ENCODE data around the gene SBNO2. TPM values are rescaled to one million over a fixed set of nuclear protein-coding genes. Genes with fewer than 3 reads are reported as not detected.
A peak's percentile ranks its signal among the peaks of the same experiment; 100 is the strongest.

The SBNO2 gene
- polyA plus RNA-seq, 1 donor = 18.5 TPM

DNA sequence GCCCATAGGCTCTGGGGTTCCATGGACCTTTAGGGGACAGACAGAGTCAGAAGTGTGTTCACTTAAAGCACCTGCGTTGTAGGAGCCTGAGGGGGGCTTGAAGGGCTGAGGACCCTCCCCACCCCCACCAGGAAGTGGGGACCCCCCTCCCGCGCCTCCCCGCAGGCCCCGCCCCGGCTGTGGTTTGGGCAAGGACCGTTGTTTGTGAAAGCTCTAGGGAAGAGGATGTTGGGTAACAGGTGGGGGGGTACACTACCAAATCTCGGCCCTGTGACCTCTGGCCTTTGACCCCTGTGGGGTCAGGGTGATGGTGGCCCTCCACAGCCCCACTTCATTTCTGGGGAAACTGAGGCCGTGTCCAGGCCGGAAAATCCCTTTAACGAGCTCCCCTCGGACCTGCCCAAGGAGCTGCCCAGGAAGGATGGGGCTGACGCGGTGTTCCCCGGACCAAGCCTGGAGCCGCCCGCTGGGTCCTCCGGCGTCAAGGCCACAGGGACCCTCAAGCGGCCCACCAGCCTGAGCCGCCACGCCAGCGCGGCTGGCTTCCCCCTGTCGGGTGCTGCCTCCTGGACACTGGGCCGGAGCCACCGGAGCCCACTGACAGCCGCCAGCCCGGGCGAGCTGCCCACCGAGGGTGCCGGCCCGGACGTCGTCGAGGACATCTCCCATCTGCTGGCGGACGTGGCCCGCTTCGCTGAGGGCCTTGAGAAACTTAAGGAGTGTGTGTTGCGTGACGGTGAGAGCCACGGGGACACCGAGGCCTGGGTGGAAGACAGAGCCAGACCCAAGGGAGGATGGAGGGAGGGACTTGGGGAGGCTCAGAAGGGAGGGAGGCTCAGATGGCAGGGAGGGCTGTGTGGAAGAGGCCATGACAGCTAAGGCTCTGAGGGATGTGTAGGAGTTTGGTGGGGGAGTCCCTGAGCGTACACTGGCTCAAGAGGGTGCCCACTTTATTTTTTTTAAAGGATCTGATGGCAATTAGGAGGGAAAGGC lies 105.8 kb downstream of the SBNO2 start:
- no peak for DNase-seq

DNA sequence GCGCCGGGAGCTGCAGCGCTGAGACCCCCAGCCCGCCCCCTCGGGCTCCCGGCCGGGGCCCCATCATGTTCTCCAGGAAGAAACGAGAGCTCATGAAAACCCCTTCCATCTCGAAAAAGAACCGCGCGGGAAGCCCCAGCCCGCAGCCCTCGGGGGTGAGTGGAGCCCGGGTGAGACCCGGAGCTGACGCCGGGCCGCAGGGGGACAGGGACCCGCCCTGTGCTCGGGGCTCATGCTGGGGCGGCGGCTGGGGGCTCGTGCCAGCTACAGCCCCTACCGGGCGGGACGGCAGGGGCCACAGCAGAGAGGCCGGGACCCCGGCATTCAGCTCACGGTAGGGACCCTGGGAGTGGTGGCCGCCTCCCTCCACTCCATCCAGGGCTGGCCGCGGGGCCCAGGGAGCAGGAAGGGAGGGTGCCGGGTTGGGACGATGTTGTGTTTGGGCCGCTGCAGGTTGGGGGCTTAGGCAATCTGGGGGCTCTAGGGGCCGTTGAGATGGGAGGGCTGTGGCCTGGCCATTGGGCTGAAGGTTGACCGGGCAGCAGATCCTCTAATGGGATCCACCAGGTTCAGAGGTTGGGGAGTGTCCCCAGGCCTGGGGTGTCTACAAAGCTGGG lies 106.6 kb downstream of the SBNO2 start:
- DNase-seq = no peak

DNA sequence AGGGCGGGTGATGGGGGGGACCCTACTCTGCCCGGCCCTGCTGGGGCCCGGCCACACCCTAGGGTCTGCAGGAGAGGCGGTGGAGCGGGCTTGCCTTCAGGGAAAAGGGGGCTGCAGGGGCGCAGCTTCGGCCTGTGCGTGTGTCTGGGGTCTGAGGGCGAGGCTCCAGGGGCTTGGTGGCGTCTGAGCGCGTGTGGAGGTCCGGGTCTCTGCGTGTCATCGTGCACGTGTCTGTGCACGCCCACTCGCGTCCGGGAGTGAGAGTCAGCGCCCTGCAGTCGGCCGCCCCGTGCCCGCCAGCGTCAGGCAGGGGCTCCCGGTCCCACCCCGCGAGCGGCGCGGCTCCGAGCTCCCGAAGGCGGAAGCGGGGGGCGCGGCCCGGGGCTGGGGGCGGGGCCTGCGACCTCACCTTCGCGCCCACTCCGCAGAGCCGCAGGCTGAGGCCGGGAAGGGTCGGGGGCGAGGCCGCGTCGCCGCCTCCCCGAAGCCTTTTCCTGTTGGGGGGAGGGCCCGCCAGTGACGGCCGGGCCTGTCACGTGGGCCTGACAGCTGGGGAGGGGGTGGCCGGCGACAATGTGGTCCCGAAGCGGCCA lies 107.2 kb downstream of the SBNO2 start, which contains the start of gene ARHGAP45:
TSS of gene ARHGAP45 (plus strand) at position 420 of the 593 bp plus-strand sequence. CDS start 239 bp downstream, outside the sequence.
- no peak for DNase-seq

DNA sequence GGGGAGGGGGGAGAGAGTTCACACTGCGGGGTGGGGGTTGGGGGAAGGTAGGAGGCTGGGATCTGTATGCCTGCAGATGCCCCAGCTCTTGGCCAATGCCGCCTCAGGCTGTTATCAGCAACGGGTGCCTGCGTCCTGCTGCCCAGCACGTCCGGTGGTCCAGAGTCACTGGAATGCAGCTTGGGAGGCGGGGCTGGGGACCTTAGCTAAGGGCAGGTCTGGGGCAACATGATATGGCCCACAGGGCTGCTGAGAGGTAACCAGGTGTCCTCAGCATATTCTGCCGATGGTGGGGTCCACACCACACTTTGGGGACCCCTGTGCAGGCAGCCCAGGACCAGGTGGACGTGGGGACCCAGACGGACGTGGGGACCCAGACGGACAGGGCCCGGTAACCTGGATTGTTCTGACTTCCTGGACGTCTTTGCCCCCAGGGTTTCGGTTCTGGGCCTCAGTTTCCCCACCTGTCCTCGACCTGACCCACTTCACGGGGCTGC lies 107.8 kb downstream of the SBNO2 start:
- DNase-seq = no peak

DNA sequence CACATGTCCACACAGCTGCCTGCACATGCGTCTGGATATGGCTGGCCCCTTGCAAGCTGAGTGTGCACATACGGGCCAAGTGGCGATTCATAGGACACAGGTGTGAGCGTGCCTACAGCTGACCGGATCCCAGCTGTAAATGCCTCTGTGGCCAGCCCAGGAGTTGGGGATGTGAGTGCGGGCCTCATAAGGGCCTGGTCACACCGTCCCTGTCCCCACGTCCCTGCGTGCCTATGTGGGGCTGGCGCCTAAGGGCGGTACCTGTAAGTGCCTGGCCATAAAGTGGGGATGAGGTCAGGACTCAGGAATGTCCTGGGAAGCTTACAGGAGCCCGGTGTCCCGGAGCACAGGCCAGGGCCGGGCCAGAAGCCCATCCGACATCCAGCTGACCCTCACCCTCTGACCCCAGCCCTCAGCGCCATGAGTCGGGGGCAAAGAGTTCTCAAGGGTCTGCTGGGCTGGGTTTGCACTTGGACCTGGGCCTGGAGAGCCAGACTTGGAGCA lies 108.4 kb downstream of the SBNO2 start:
- no peak for DNase-seq

DNA sequence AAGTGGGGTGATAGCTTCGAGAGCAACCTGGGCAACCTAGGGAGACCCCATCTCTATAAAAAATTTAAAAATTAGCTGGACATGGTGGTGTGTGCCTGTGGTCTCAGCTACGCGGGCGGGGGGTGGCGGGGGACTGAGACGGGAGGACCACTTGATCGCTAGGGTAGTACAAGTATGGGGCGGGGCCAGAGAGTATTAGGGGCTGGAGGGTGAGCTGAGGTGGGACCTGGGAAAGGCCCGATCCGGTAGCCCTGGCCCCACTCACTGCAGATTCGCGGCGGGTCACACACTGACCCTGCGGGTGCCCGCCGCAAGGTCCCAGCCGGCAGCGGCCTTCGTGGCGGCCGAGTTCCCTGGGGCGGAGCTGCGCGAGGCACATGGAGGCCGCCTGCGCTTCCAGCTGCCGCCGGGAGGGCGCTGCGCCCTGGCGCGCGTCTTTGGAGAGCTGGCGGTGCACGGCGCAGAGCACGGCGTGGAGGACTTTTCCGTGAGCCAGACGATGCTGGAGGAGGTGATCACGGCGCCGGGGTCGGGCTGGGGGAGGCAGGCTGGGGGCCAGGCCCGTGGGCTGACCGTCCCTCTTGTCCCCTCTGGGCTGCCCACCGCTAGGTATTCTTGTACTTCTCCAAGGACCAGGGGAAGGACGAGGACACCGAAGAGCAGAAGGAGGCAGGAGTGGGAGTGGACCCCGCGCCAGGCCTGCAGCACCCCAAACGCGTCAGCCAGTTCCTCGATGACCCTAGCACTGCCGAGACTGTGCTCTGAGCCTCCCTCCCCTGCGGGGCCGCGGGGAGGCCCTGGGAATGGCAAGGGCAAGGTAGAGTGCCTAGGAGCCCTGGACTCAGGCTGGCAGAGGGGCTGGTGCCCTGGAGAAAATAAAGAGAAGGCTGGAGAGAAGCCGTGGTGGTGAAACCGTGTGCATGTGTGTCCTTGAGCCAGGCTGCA lies 109.1 kb downstream of the SBNO2 start:
- DNase-seq = peak; percentile 74

DNA sequence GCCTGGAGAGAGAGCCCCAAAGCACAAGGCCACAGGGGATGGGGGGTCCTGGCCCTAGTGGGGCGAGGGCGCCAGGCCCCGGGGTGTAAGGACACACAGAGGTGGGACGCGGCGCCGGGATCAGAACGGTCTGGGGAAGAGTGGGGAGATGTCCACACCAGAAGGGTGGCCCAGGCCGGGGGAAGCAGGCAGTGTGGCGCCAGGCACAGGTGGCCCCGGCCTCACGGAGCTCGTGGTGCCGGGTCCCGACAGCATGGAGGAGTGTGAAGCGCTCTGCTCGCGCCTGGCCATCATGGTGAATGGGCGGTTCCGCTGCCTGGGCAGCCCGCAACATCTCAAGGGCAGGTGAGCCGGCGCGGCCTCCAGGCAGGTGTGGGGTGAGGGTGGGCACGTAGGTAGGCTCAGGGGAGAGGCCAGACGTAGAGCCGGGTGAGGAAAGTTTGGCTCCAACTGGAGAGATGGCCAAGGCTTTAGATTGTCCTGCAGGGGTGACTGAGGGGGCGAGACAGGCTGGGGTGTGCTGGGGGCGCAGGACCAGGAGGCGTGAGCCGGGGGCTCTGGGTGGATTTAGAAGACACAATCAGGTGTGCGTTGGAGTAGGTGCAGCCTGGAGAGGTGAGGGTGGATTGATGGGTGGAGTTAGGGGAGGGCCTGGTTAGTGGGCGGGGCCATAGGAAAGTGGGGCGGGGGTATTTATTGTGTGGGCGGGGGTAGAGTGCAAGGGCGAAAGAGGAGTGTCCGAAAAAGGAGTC lies 110.0 kb downstream of the SBNO2 start:
- DNase-seq = no peak

DNA sequence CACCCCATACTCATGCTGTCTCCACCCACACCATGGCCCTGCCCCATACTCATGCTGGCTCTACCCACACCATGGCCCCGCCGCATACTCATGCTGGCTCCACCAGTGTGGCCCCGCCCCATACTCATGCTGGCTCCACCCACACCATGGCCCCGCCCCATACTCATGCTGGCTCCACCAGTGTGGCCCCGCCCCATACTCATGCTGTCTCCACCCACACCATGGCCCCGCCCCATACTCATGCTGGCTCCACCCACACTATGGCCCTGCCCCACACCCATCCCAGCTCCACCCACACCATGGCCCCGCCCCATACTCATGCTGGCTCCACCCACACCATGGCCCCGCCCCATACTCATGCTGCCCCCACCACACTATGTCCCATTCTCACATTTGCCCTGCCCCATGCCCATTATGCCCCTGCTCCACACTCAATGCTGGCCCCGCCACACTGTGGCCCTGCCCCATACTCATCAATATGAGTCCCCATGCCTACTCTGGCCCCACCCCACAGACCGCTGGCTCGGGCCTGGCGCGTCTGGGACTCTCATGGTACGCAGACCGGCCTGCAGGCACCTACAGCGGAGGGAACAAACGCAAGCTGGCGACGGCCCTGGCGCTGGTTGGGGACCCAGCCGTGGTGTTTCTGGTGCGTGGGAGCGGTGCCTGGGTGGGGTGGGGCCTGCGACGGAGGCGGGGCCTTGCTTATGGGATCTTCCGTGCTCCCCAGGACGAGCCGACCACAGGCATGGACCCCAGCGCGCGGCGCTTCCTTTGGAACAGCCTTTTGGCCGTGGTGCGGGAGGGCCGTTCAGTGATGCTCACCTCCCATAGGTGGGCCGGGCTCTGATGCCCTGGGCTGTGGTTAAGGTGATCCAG lies 110.8 kb downstream of the SBNO2 start:
- no peak for DNase-seq

DNA sequence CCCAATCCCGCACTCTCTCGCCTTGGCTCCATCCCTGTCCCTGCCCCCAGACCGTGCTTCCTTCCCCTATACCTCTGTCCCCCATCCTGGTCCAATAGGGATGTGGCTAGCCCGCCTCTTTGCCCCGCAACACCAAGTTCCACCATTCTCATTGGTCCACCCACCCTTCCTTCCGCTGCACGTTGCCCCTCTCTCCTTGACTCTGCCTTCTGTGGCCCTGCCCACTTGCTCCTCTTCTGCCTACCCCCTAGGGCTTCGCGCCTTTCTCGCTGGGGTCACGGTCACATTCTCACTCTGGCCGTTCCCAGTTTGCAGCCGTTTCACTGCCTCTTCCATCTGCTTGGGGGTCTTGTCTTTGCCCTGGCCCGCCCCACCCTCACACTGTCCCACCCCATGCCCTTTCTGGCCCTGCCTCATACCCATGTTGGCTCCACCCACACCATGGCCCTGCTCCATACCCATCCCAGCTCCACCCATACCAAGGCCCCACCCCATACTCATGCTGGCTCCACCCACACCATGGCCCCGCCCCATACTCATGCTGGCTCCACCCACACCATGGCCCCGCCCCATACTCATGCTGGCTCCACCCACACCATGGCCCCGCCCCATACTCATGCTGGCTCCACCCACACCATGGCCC lies 111.6 kb downstream of the SBNO2 start:
- no peak for DNase-seq

DNA sequence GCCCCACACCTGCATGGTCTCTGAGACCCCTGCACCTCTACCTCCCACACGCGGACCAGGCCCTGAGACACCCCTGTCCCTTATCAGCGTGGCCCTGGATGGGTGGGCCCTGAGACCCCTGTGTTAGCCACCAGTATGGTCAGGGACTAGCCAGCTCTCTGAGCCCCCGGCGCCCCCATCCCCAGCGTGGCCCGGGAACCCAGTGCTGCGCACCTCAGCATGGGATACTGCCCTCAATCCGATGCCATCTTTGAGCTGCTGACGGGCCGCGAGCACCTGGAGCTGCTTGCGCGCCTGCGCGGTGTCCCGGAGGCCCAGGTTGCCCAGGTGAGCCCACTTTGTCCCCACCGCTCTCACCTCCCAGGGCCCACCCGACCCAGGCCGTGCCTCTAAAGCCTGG lies 112.1 kb downstream of the SBNO2 start:
- DNase-seq = no peak

DNA sequence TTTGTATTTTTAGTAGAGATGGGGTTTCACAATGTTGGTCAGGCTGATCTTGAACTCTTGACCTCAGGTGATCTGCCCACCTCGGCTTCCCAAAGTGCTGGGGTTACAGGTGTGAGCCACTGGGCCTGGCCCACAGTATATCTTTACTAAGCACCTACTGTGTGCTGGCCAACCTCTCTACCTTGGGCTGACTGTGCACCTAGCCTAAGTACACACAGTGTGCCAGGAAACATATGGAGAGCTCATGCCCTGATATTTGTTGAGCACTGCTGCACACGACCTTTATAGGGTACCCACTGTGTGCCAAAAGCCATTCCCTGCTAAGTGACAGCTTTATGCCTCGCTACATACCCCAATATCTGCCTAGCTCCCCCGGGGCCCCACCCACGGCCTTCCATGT lies 113.4 kb downstream of the SBNO2 start:
- DNase-seq = no peak

DNA sequence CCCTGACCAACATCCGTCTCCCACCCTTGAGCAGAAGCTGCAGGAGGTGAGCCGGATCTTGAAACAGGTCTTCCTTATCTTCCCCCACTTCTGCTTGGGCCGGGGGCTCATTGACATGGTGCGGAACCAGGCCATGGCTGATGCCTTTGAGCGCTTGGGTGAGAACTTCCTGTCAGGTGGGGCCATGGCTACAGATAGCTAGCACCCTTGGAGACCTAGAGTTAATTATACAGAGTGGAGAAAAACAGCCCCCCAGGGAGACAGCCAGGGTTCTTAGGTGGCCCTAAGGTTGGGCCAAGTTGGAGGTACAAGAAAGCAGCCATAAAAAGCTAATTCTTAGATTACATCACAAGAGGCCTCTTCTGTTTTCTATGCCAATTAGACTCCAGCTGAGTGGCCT lies 116.0 kb downstream of the SBNO2 start:
- DNase-seq = no peak

Other genes starting within 250 kb of the SBNO2 start
- gene ARID3A, start 248.2 kb downstream of the SBNO2 start, polyA plus RNA-seq (ENCODE audit: insufficient read length) = 17.3 TPM
- gene WDR18, start 189.9 kb downstream of the SBNO2 start, polyA plus RNA-seq (ENCODE audit: insufficient read length) = 39.3 TPM
- gene GRIN3B, start 173.8 kb downstream of the SBNO2 start, polyA plus RNA-seq (ENCODE audit: insufficient read length) = 0.22 TPM
- 94.8 TPM for gene TMEM259, start 153.1 kb downstream of the SBNO2 start, polyA plus RNA-seq (ENCODE audit: insufficient read length)
- gene RNU6-2, start 152.7 kb downstream of the SBNO2 start, polyA plus RNA-seq (ENCODE audit: insufficient read length) = not detected
- gene CNN2, start 147.7 kb downstream of the SBNO2 start, polyA plus RNA-seq (ENCODE audit: insufficient read length) = 58.2 TPM
- gene ABCA7, start 134.2 kb downstream of the SBNO2 start, polyA plus RNA-seq (ENCODE audit: insufficient read length) = 27.8 TPM
- gene ARHGAP45, start 107.1 kb downstream of the SBNO2 start, polyA plus RNA-seq (ENCODE audit: insufficient read length) = 9.8 TPM
- gene POLR2E, start 78.9 kb downstream of the SBNO2 start, polyA plus RNA-seq (ENCODE audit: insufficient read length) = 121 TPM
- 152 TPM for gene GPX4, start 70.3 kb downstream of the SBNO2 start, polyA plus RNA-seq (ENCODE audit: insufficient read length)
- gene STK11, start 31.5 kb upstream of the SBNO2 start, polyA plus RNA-seq (ENCODE audit: insufficient read length) = 61.0 TPM
- 1.9 TPM for gene CBARP, start 63.7 kb upstream of the SBNO2 start, polyA plus RNA-seq (ENCODE audit: insufficient read length)
- gene ATP5F1D, start 67.5 kb upstream of the SBNO2 start, polyA plus RNA-seq (ENCODE audit: insufficient read length) = 183 TPM
- 47.1 TPM for gene MIDN, start 74.3 kb upstream of the SBNO2 start, polyA plus RNA-seq (ENCODE audit: insufficient read length)
- gene CIRBP, start 95.1 kb upstream of the SBNO2 start, polyA plus RNA-seq (ENCODE audit: insufficient read length) = 528 TPM
- 16.3 TPM for gene FAM174C, start 101.3 kb upstream of the SBNO2 start, polyA plus RNA-seq (ENCODE audit: insufficient read length)
- gene EFNA2, start 111.6 kb upstream of the SBNO2 start, polyA plus RNA-seq (ENCODE audit: insufficient read length) = 0.48 TPM
- 88.4 TPM for gene NDUFS7, start 209.6 kb upstream of the SBNO2 start, polyA plus RNA-seq (ENCODE audit: insufficient read length)
- 287 TPM for gene GAMT, start 227.3 kb upstream of the SBNO2 start, polyA plus RNA-seq (ENCODE audit: insufficient read length)
- 82.0 TPM for gene DAZAP1, start 233.3 kb upstream of the SBNO2 start, polyA plus RNA-seq (ENCODE audit: insufficient read length)